HCT116 (cell line): ENCODE data around the gene SYCP2. TPM values are rescaled to one million over a fixed set of nuclear protein-coding genes. Genes with fewer than 3 reads are reported as not detected.

Source experiments
- ATAC-seq: fragments of 200-7000 bp; cut with Tn5 transposase; 2 replicates; pipeline ENCODE4 v1.9.1; 2020; ENCODE audit warnings: mild to moderate bottlenecking, moderate library complexity
- BruUV-seq: library from RNA; stranded (reverse); fragments of 400-500 nt; replicated peaks from 2 replicates; lab custom pipeline; 2021; lab: Mats Ljungman, UMichigan
- CTCF ChIA-PET: fragments of 300-600 bp; sonication (Branson Sonifier 250); formaldehyde crosslinking; loops from one replicate; lab custom pipeline; 2021; ENCODE audit warnings: antibody characterized with exemption; lab: Charles Lee
- POLR2A ChIA-PET: fragments of 300-600, 350-600 bp; sonication (Branson Sonifier 250); formaldehyde crosslinking; loops from one replicate; lab custom pipeline; 2021; ENCODE audit warnings: antibody characterized with exemption; lab: Charles Lee
- RAD21 ChIA-PET, 2 experiments: fragments of 300-600 bp; sonication (Branson Sonifier 250); formaldehyde crosslinking; loops; one replicate each; lab custom pipeline; 2023; ENCODE audit warnings: low total read pairs in 2 of 2; ENCODE audit not compliant: uncharacterized antibody in 2 of 2, unreplicated experiment in 2 of 2, low non-redundant PET in 1 of 2; lab: Charles Lee
- DNase-seq: peaks from one replicate; pipeline ENCODE4 v3.0.0-alpha.2; 2010; ENCODE audit warnings: low read depth, low spot score
- H2AFZ ChIP-seq: fragments of 200-600 bp; shearing (Covaris generic), sonication (generic); 2 replicates; pipeline ENCODE4 v1.6.1; 2017; ENCODE audit warnings: low read depth, mixed run types, mixed read lengths, antibody characterized with exemption, low read length; ENCODE audit not compliant: poor library complexity, severe bottlenecking
- H3K27ac ChIP-seq: 2 replicates; pipeline ENCODE4 v1.5.1; 2012; ENCODE audit warnings: low read depth, low read length
- H3K27me3 ChIP-seq: fragments of 200-600 bp; sonication (generic); 2 replicates; pipeline ENCODE4 v1.6.1; 2016; ENCODE audit warnings: mixed run types, low read length, mixed read lengths; ENCODE audit not compliant: insufficient read depth
- H3K36me3 ChIP-seq, 2 experiments: fragments of 200-500 bp in 1 of 2; fragments of 200-600 bp in 1 of 2; sonication (Bioruptor generic) in 1 of 2; sonication (generic) in 1 of 2; 2 replicates each; pipeline versions ENCODE4 v1.5.1 to v1.6.1; 2014 to 2016; ENCODE audit warnings: low read length in 2 of 2, inconsistent platforms in 1 of 2, mixed read lengths in 1 of 2, mixed run types in 1 of 2; ENCODE audit not compliant: insufficient read depth in 2 of 2, control insufficient read depth in 1 of 2
- H3K4me1 ChIP-seq, 2 experiments: fragments of 200-600 bp in 1 of 2; sonication (generic) in 1 of 2; 2 replicates each; pipeline versions ENCODE4 v1.5.1 to v1.6.1; 2012 to 2017; ENCODE audit warnings: low read length in 2 of 2, inconsistent platforms in 1 of 2, mild to moderate bottlenecking in 1 of 2, mixed read lengths in 1 of 2, mixed run types in 1 of 2, moderate library complexity in 1 of 2; ENCODE audit not compliant: insufficient read depth in 2 of 2, control insufficient read depth in 1 of 2
- H3K4me2 ChIP-seq: fragments of 200-600 bp; sonication (generic); 2 replicates; pipeline ENCODE4 v1.6.1; 2017; ENCODE audit warnings: mixed run types, low read length, mixed read lengths
- H3K4me3 ChIP-seq, 2 experiments: fragments of 200-600 bp in 1 of 2; sonication (generic) in 1 of 2; replicated peaks in 1 of 2; 2 replicates each; pipeline ENCODE4 v1.5.1; 2011 to 2016; ENCODE audit warnings: low read length in 2 of 2, control low read depth in 1 of 2, low read depth in 1 of 2, mild to moderate bottlenecking in 1 of 2, mixed read lengths in 1 of 2, mixed run types in 1 of 2
- H3K79me2 ChIP-seq: fragments of 200-600 bp; sonication (generic); 2 replicates; pipeline ENCODE4 v1.6.1; 2017; ENCODE audit warnings: mild to moderate bottlenecking, mixed run types, low read length, moderate library complexity, mixed read lengths; ENCODE audit not compliant: insufficient read depth
- H3K9ac ChIP-seq: fragments of 200-600 bp; sonication (generic); 2 replicates; pipeline ENCODE4 v1.6.1; 2016; ENCODE audit warnings: low read length, mixed read lengths
- H3K9me2 ChIP-seq: fragments of 200-600 bp; sonication (generic), shearing (Covaris generic); 2 replicates; pipeline ENCODE4 v1.6.1; 2017; ENCODE audit warnings: mixed run types, mild to moderate bottlenecking, moderate library complexity; ENCODE audit not compliant: insufficient read depth
- H3K9me3 ChIP-seq, 2 experiments: fragments of 200-500 bp in 1 of 2; fragments of 200-600 bp in 1 of 2; sonication (Bioruptor generic) in 1 of 2; sonication (generic) in 1 of 2; 2 replicates each; pipeline ENCODE4 v1.6.1; 2014 to 2017; ENCODE audit warnings: low read length in 2 of 2, mixed read lengths in 2 of 2, inconsistent platforms in 1 of 2, low read depth in 1 of 2, mild to moderate bottlenecking in 1 of 2, mixed run types in 1 of 2, moderate library complexity in 1 of 2; ENCODE audit not compliant: control insufficient read depth in 1 of 2, insufficient read depth in 1 of 2
- H4K20me1 ChIP-seq: fragments of 200-600 bp; sonication (generic), shearing (Covaris generic); 2 replicates; pipeline ENCODE4 v1.6.1; 2017; ENCODE audit warnings: mixed run types, mild to moderate bottlenecking, moderate library complexity; ENCODE audit not compliant: insufficient read depth
- CBX3 ChIP-seq: IDR thresholded peaks from 2 replicates; pipeline ENCODE4 v1.6.1; 2012; ENCODE audit warnings: low read depth
- ELF1 ChIP-seq: IDR thresholded peaks from 2 replicates; pipeline ENCODE4 v1.6.1; 2012; ENCODE audit warnings: low read depth, borderline replicate concordance
- EZH2phosphoT487 ChIP-seq: fragments of 200-600 bp; IDR thresholded peaks from 2 replicates; pipeline ENCODE4 v1.6.1; 2018; ENCODE audit warnings: antibody characterized with exemption, borderline replicate concordance
- JUND ChIP-seq: IDR thresholded peaks from 2 replicates; pipeline ENCODE4 v1.6.1; 2012
- POLR2AphosphoS5 ChIP-seq: IDR thresholded peaks from 2 replicates; pipeline ENCODE4 v1.6.1; 2011; ENCODE audit warnings: mild to moderate bottlenecking, low read depth, low read length, moderate library complexity
- SIN3A ChIP-seq: IDR thresholded peaks from 2 replicates; pipeline ENCODE4 v1.6.1; 2012; ENCODE audit warnings: low read depth
- YY1 ChIP-seq: IDR thresholded peaks from 2 replicates; pipeline ENCODE4 v1.6.1; 2011; ENCODE audit warnings: low read length, low read depth, moderate library complexity, mild to moderate bottlenecking; ENCODE audit not compliant: insufficient replicate concordance; ENCODE audit errors: extremely low read depth
- ZBTB33 ChIP-seq: IDR thresholded peaks from 2 replicates; pipeline ENCODE4 v1.6.1; 2011; ENCODE audit warnings: mild to moderate bottlenecking, low read length, moderate library complexity; ENCODE audit not compliant: insufficient replicate concordance; ENCODE audit errors: extremely low read depth
- ZFX ChIP-seq: fragments of 450-650 bp; IDR thresholded peaks from 2 replicates; pipeline ENCODE4 v1.6.1; 2017
- intact Hi-C: fragments of 100-400 bp; cut with micrococcal nuclease; formaldehyde crosslinking; loops from 2 replicates; pipeline ENCODE4 v1.10.0; 2022
- total RNA-seq: library from RNA; stranded (reverse); gene quantifications from one replicate; pipeline ENCODE4 v1.2.1, GENCODE V29; 2021; ENCODE audit not compliant: unreplicated experiment

Gene SYCP2
- total RNA-seq, 1 experiment from 2014 or later, result 0.59 TPM

GRCh38 chr20:59947376-59947775 lies 13.9 kb upstream of the SYCP2 start:
- ChIA-PET POLR2A (no interaction called here), CTCF (interaction anchor here (1.4 kb wide), 1 partner anchor 8 kb away, joined by 4 read pairs; no protein-coding TSS in a partner anchor), RAD21 (no interaction called here)
- Histone ChIP-seq H3K27ac (no peak overlapping the region), H3K4me2 (no peak overlapping the region), H3K36me3 (peaks cover 6 to 16% of the 10 kb centered on the region in 2 experiments), H2AFZ (no peak overlapping the region), H3K27me3 (no peaks in the 10 kb centered on the region), H4K20me1 (no peaks in the 10 kb centered on the region), H3K79me2 (no peaks in the 10 kb centered on the region), H3K9me2 (no peaks in the 10 kb centered on the region), H3K9me3 (no peaks in the 10 kb centered on the region), H3K9ac (no peak overlapping the region), H3K4me1 (no peaks in the 10 kb centered on the region), H3K4me3 (no peak overlapping the region)
- BruUV-seq, result no TSS peak
- DNase-seq, result no peak
- TF ChIP-seq SIN3A (no peak), ELF1 (no peak), CBX3 (no peak), JUND (no peak), ZFX (no peak)
- no peak for ATAC-seq
- intact Hi-C loops, result loop anchor here (5.0 kb wide), 1 partner anchor 1950 kb away; no protein-coding TSS in a partner anchor

- Histone ChIP-seq H3K4me2 (no peak overlapping the region), H3K9ac (no peak overlapping the region), H3K27me3 (no peaks in the 10 kb centered on the region), H3K4me3 (no peak overlapping the region), H4K20me1 (no peaks in the 10 kb centered on the region), H3K27ac (no peak overlapping the region), H3K79me2 (no peaks in the 10 kb centered on the region), H3K9me3 (no peaks in the 10 kb centered on the region), H2AFZ (no peak overlapping the region), H3K4me1 (peaks cover 0 to 5% of the 10 kb centered on the region in 2 experiments; a peak in 1 of 4 replicates), H3K36me3 (peaks cover 6 to 17% of the 10 kb centered on the region in 2 experiments), H3K9me2 (no peaks in the 10 kb centered on the region)
- TF ChIP-seq POLR2AphosphoS5 (no peak), EZH2phosphoT487 (no peak), YY1 (no peak), ZBTB33 (no peak), CBX3 (no peak)
- ChIA-PET POLR2A (no interaction called here), RAD21 (no interaction called here), CTCF (interaction anchor here (1.2 to 2.1 kb wide), 3 partner anchors 10 to 112 kb away, joined by 3 to 6 read pairs (median 4); no protein-coding TSS in a partner anchor)
- BruUV-seq, result no TSS peak
- intact Hi-C loops, result loop anchor here (5.0 kb wide), 1 partner anchor 1952 kb away; no protein-coding TSS in a partner anchor
- DNase-seq (no peak), ATAC-seq (no peak)
Measured at GRCh38 chr20:59945731-59946130, 12.3 kb upstream of the SYCP2 start.
